H1 (cell line): ENCODE data around the gene SLC22A24. TPM values are rescaled to one million over a fixed set of nuclear protein-coding genes. Genes with fewer than 3 reads are reported as not detected.

ENCODE experiments used
- CTCF ChIA-PET: fragments of 300-600 bp; sonication (Branson Sonifier 250); formaldehyde crosslinking; loops from one replicate; lab custom pipeline; 2021; ENCODE audit not compliant: partially characterized antibody; lab: Charles Lee
- POLR2A ChIA-PET: fragments of 300-600 bp; sonication (Branson Sonifier 250); formaldehyde crosslinking; loops from one replicate; lab custom pipeline; 2021; ENCODE audit warnings: inconsistent platforms; ENCODE audit not compliant: partially characterized antibody; lab: Charles Lee
- DNase-seq, 2 experiments: peaks; one replicate each; pipeline versions ENCODE4 v3.0.0 to v3.0.0-alpha.2; 2010 to 2022; ENCODE audit warnings: low spot score in 2 of 2, low read depth in 1 of 2, mixed read lengths in 1 of 2
- FAIRE-seq: peaks from 2 replicates; lab custom pipeline; 2011; peaks lifted over from hg19 to GRCh38; lab: Jason Lieb, UNC
- H2AFZ ChIP-seq: 2 replicates; pipeline ENCODE4 v1.8.1; 2012; ENCODE audit warnings: low read length, inconsistent platforms
- H2AK5ac ChIP-seq: 2 replicates; pipeline ENCODE4 v1.6.1; 2013; ENCODE audit warnings: low read depth, low read length
- H2BK120ac ChIP-seq: replicated peaks from 2 replicates; pipeline ENCODE3; 2013; ENCODE audit warnings: low read depth, low read length, inconsistent platforms
- H2BK12ac ChIP-seq: 2 replicates; pipeline ENCODE4 v1.6.1; 2013; ENCODE audit warnings: low read depth, low read length
- H2BK15ac ChIP-seq: 2 replicates; pipeline ENCODE4 v1.6.1; 2013; ENCODE audit warnings: low read length
- H2BK20ac ChIP-seq: 2 replicates; pipeline ENCODE4 v1.6.1; 2013; ENCODE audit warnings: low read length
- H2BK5ac ChIP-seq: 2 replicates; pipeline ENCODE4 v1.6.1; 2013; ENCODE audit warnings: low read depth, low read length
- H3K14ac ChIP-seq: 2 replicates; pipeline ENCODE4 v1.6.1; 2013; ENCODE audit warnings: inconsistent platforms; ENCODE audit not compliant: insufficient read length
- H3K18ac ChIP-seq: 2 replicates; pipeline ENCODE4 v1.6.1; 2013; ENCODE audit warnings: low read length; ENCODE audit errors: extremely low read depth
- H3K23ac ChIP-seq: 2 replicates; pipeline ENCODE4 v1.6.1; 2013; ENCODE audit warnings: inconsistent platforms; ENCODE audit not compliant: insufficient read length
- H3K23me2 ChIP-seq: 2 replicates; pipeline ENCODE4 v1.6.1; 2013; ENCODE audit warnings: low read depth, low read length
- H3K27ac ChIP-seq: 2 replicates; pipeline ENCODE4 v1.6.1; 2011; ENCODE audit warnings: low read depth, low read length, inconsistent platforms
- H3K27me3 ChIP-seq, 4 experiments: replicated peaks in 1 of 4; 1 replicate in 1 of 4; 2 replicates in 3 of 4; pipeline versions ENCODE4 v1.6.1 to v1.8.1; 2011 to 2013; ENCODE audit warnings: low read length in 3 of 4, mild to moderate bottlenecking in 3 of 4, inconsistent platforms in 2 of 4, mixed read lengths in 2 of 4, moderate library complexity in 1 of 4; ENCODE audit not compliant: control insufficient read depth in 3 of 4, insufficient read depth in 3 of 4; ENCODE audit errors: extremely low read depth in 1 of 4
- H3K36me3 ChIP-seq, 4 experiments: 2 replicates each; pipeline versions ENCODE4 v1.6.1 to v1.8.1; 2011 to 2013; ENCODE audit warnings: mild to moderate bottlenecking in 4 of 4, low read length in 3 of 4, moderate library complexity in 2 of 4, control low read depth in 1 of 4, inconsistent platforms in 1 of 4; ENCODE audit not compliant: insufficient read depth in 4 of 4, control insufficient read depth in 2 of 4
- H3K4ac ChIP-seq: replicated peaks from 2 replicates; pipeline ENCODE3; 2013; ENCODE audit warnings: low read length, low read depth, mixed read lengths, inconsistent platforms; ENCODE audit not compliant: insufficient read length
- H3K4me1 ChIP-seq, 4 experiments: replicated peaks in 1 of 4; 1 replicate in 1 of 4; 2 replicates in 3 of 4; pipeline versions ENCODE4 v1.6.1 to v1.8.1; 2011 to 2013; ENCODE audit warnings: low read length in 3 of 4, inconsistent platforms in 2 of 4, mixed read lengths in 1 of 4; ENCODE audit not compliant: insufficient read depth in 4 of 4, control insufficient read depth in 3 of 4
- H3K4me2 ChIP-seq, 2 experiments: 2 replicates each; pipeline versions ENCODE4 v1.6.1 to v1.8.1; 2011 to 2013; ENCODE audit warnings: low read depth in 2 of 2, low read length in 2 of 2, control low read depth in 1 of 2, inconsistent platforms in 1 of 2, mild to moderate bottlenecking in 1 of 2; ENCODE audit not compliant: insufficient read depth in 1 of 2
- H3K4me3 ChIP-seq, 4 experiments: fragments of 200-600, 300-600 bp in 1 of 4; sonication (generic), shearing (Covaris generic), sonication (Bioruptor Twin) in 1 of 4; 2 replicates each; pipeline versions ENCODE4 v1.5.1 to v1.8.1; 2011 to 2016; ENCODE audit warnings: low read length in 4 of 4, low read depth in 3 of 4, control low read depth in 2 of 4, inconsistent platforms in 2 of 4, mild to moderate bottlenecking in 2 of 4, mixed read lengths in 1 of 4, moderate library complexity in 1 of 4; ENCODE audit not compliant: insufficient read depth in 2 of 4; ENCODE audit errors: extremely low read depth in 1 of 4
- H3K56ac ChIP-seq: replicated peaks from 2 replicates; pipeline ENCODE3; 2013; ENCODE audit warnings: low read depth, mild to moderate bottlenecking, mixed read lengths, low read length, inconsistent platforms; ENCODE audit not compliant: insufficient read length
- H3K79me1 ChIP-seq: 2 replicates; pipeline ENCODE4 v1.6.1; 2013; ENCODE audit warnings: low read depth, low read length, control low read depth
- H3K79me2 ChIP-seq, 2 experiments: 2 replicates each; pipeline versions ENCODE4 v1.6.1 to v1.8.1; 2012 to 2013; ENCODE audit warnings: low read length in 2 of 2, mild to moderate bottlenecking in 2 of 2, inconsistent platforms in 1 of 2; ENCODE audit not compliant: insufficient read depth in 2 of 2, control insufficient read depth in 1 of 2
- H3K9ac ChIP-seq, 4 experiments: replicated peaks in 1 of 4; 1 replicate in 1 of 4; 2 replicates in 3 of 4; pipeline versions ENCODE4 v1.6.1 to v1.8.1; 2011 to 2013; ENCODE audit warnings: low read depth in 3 of 4, low read length in 3 of 4, control low read depth in 2 of 4, mild to moderate bottlenecking in 2 of 4, moderate library complexity in 2 of 4, inconsistent platforms in 1 of 4; ENCODE audit errors: extremely low read depth in 1 of 4
- H3K9me3 ChIP-seq, 2 experiments: 2 replicates each; pipeline versions ENCODE4 v1.6.1 to v1.8.1; 2012 to 2013; ENCODE audit warnings: mild to moderate bottlenecking in 2 of 2, moderate library complexity in 2 of 2, control low read depth in 1 of 2, inconsistent platforms in 1 of 2, low read depth in 1 of 2, low read length in 1 of 2, mixed read lengths in 1 of 2; ENCODE audit not compliant: insufficient read depth in 2 of 2
- H4K20me1 ChIP-seq, 2 experiments: replicated peaks in 1 of 2; 2 replicates each; pipeline versions ENCODE3 to v1.8.1; 2011 to 2013; ENCODE audit warnings: inconsistent platforms in 2 of 2, low read length in 2 of 2, mild to moderate bottlenecking in 1 of 2; ENCODE audit not compliant: insufficient read depth in 2 of 2, control insufficient read depth in 1 of 2
- H4K5ac ChIP-seq: 2 replicates; pipeline ENCODE4 v1.6.1; 2013; ENCODE audit warnings: low read length, low read depth, mixed read lengths, inconsistent platforms; ENCODE audit not compliant: insufficient read length
- H4K8ac ChIP-seq: 2 replicates; pipeline ENCODE4 v1.8.0; 2013; ENCODE audit warnings: mild to moderate bottlenecking, moderate library complexity, low read length, inconsistent platforms; ENCODE audit not compliant: insufficient read depth; ENCODE audit errors: extremely low read depth
- H4K91ac ChIP-seq: replicated peaks from 2 replicates; pipeline ENCODE3; 2013; ENCODE audit warnings: low read length, mixed read lengths, inconsistent platforms; ENCODE audit not compliant: insufficient read length
- CEBPB ChIP-seq: IDR thresholded peaks from 2 replicates; pipeline ENCODE4 v1.6.1; 2012; ENCODE audit warnings: low read depth, low read length
- CHD1 ChIP-seq: IDR thresholded peaks from 2 replicates; pipeline ENCODE4 v1.6.1; 2012; ENCODE audit warnings: low read depth, low read length, improper control_type of control experiment
- MAFK ChIP-seq: IDR thresholded peaks from 2 replicates; pipeline ENCODE4 v1.6.1; 2012; ENCODE audit warnings: low read depth, mild to moderate bottlenecking, improper control_type of control experiment, low read length
- WGBS, 2 experiments: shearing (Covaris generic) in 1 of 2; methylation state at CpG; one replicate each; pipeline versions ENCODE4 v1.1.6 to v1.1.7; 2013 to 2015; ENCODE audit warnings: low lambda C conversion rate in 2 of 2, mixed read lengths in 2 of 2, inconsistent platforms in 1 of 2, low coverage in 1 of 2, missing lambda C conversion rate in 1 of 2; ENCODE audit not compliant: insufficient replicate concordance in 2 of 2, insufficient coverage in 1 of 2, insufficient read length in 1 of 2; ENCODE audit errors: extremely low coverage in 1 of 2, missing lambda C conversion rate in 1 of 2; 5-methylcytosine and 5-hydroxymethylcytosine counted together
- polyA plus RNA-seq, 7 experiments: library from polyadenylated mRNA; depleted of rRNA in 3 of 7; stranded (reverse) in 5 of 7; unstranded in 2 of 7; fragments of >200 nt in 5 of 7; fragments of 200-250 nt in 2 of 7; gene quantifications; 1 replicate in 5 of 7; 2 replicates in 1 of 7; 4 replicates in 1 of 7; pipeline versions ENCODE4 v1.2.1 to v1.2.3, GENCODE V29; 2011 to 2013; ENCODE audit warnings: missing spikeins in 2 of 7, mixed read lengths in 2 of 7
- total RNA-seq: library from RNA; stranded (reverse); fragmentation: NEBNext Ultra II Directional; extraction: Animal tissue kit (Norgen Biotek cat#: 25700); gene quantifications from 2 replicates; pipeline ENCODE4 v1.2.1, GENCODE V29; 2021

Gene SLC22A24
- total and polyA plus RNA-seq, 2 of the 8 experiments (the other 6 are each of a cell fraction or from before 2014, with no cell fraction given): not detected

DNA sequence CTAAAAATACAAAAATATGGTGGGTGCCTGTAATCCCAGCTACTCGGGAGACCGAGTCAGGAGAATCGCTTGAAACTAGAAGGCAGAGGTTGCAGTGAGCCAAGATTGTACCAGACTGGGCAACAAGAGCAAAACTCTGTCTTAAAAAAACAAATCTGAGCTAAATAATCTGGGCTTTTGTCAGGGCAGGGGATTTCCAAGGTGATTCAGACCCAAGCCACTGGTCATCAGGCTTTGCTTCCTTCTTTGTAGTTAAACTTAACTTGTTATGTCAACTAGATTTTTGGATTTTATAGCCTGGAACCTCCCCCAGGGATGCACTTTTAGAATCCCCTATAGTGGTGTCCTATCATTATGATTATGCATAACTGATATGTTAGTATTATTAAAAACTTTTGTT is 101.4 kb downstream of the SLC22A24 start:
- no peak overlapping the region for H3K9ac ChIP-seq
- no peak for DNase-seq
- TF ChIP-seq MAFK: no peak
- no peak for TF ChIP-seq CEBPB
- TF ChIP-seq CHD1: no peak

More for the DNA sequence above, 101.4 kb downstream of the SLC22A24 start:
- WGBS, 2 experiments: 93% methylated on average over 3 of the region's 3 CpGs; no CpG with 5 or more reads in 1 of the 2 experiments
- Histone ChIP-seq H2BK120ac (no peak overlapping the region), H3K79me2 (no peaks in the 10 kb centered on the region), H2AFZ (no peak overlapping the region), H3K18ac (no peak overlapping the region), H4K8ac (no peak overlapping the region), H2BK15ac (no peak overlapping the region), H4K91ac (no peak overlapping the region), H3K9me3 (peaks cover 4 to 8% of the 10 kb centered on the region in 2 experiments; a peak in 2 of 4 replicates), H2BK5ac (no peak overlapping the region), H3K4me3 (no peak overlapping the region), H3K4me2 (no peak overlapping the region), H2AK5ac (no peak overlapping the region), H3K27me3 (no peaks in the 10 kb centered on the region), H3K23me2 (0 out of 2 replicates have a peak, but pooled peaks cover 1% of the 10 kb centered on the region), H3K56ac (no peak overlapping the region), H3K23ac (no peak overlapping the region), H4K20me1 (no peaks in the 10 kb centered on the region), H2BK20ac (no peak overlapping the region), H4K5ac (no peak overlapping the region), H3K4ac (no peak overlapping the region), H3K14ac (no peak overlapping the region), H2BK12ac (no peak overlapping the region), H3K36me3 (no peaks in the 10 kb centered on the region), H3K4me1 (no peaks in the 10 kb centered on the region), H3K27ac (no peak overlapping the region), H3K79me1 (no peaks in the 10 kb centered on the region)
- no peak for FAIRE-seq
- CTCF ChIA-PET: interaction anchor here (0.9 to 1.7 kb wide), 3 partner anchors 21 to 511 kb away, joined by 3 to 6 read pairs (median 4); no protein-coding TSS in a partner anchor
- POLR2A ChIA-PET: no interaction called here
